ENCODE measurements around the gene CIDEC. TPM values are rescaled to one million over a fixed set of nuclear protein-coding genes. Genes with fewer than 3 reads are reported as not detected.
A peak's percentile ranks its signal among the peaks of the same experiment; 100 is the strongest.
"Not testable (repeated sequence)": the region's sequence is repeated elsewhere in the genome, so short reads cannot be mapped to it uniquely, and the experiment has no call there.

The CIDEC gene
- total and polyA plus RNA-seq, 4 experiments from 2014 or later: not detected

DNA sequence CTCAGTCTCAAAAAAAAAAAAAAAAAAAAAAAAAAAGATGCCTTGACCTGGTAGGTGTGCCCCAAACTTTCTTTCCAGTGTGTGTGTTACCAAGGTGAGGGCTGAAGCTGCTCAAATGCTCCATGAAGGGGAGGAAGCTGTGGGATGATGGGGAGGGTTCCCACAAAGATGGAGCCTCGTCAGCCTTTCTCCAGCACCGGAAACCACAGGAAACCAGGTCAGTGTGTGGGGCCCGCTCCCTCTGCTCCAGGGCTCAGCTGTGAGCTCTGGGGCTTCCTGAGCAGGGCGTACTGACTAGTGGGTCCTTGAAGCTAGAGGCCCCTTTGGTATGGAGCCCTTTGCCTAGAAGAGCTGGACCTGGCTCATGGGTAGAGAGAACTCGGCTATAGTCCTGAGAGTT is 21.9 kb upstream of the CIDEC start:
- CTCF ChIA-PET (ENCODE audit: partially characterized antibody): interaction anchor here (0.7 to 2.6 kb wide), 5 partner anchors 10 to 70 kb away, joined by 3 to 17 read pairs (median 4); partner anchors contain the start of gene CRELD1
- intact Hi-C loops (cut with micrococcal nuclease): loop anchor here (1.0 kb wide), 1 partner anchor 38 kb away; no protein-coding TSS in a partner anchor
- H3K27me3 ChIP-seq (ENCODE audit: insufficient read depth, low read length): no peaks in the 10 kb centered on the region

DNA sequence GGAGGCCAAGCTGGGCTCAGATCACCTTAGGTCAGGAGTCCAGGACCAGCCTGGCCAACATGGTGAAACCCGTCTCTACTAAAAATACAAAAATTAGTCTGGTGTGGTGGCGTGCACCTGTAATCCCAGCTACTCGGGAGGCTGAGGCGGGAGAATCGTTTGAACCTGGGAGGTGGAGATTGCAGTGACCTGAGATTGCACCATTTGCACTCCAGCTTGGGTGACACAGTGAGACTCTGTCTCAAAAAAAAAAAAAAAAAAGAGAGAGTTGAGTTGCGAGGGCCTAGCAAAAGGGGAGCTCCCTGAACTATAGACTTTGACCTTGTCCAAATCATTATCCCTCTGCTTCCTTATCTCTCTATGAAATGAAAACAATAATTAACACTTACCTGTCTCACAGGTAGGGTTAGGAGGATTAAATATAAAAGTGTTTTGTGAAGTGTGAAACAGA is 20.9 kb upstream of the CIDEC start:
- Mint-ChIP-seq H3K4me1 (peaks cover 26 to 41% (median 33%) of the 10 kb centered on the region in 4 donors), H3K4me3 (peak overlapping the region in 3 of 8 donors; percentile 29 to 65 (median 48)), H3K27ac (peak overlapping the region in 5 of 7 donors; percentile 33 to 84 (median 54))
- H3K27me3 ChIP-seq (ENCODE audit: insufficient read depth, low read length); H3K27ac ChIP-seq (ENCODE audit: low read depth, low read length); DNase-seq; H3K4me3 ChIP-seq (ENCODE audit: low read length in 2 of 2); H3K36me3 Mint-ChIP-seq; H3K27me3 Mint-ChIP-seq; H3K9me3 Mint-ChIP-seq; intact Hi-C loops (cut with micrococcal nuclease); H3K9me3 ChIP-seq (ENCODE audit: control insufficient read depth in 1 of 2, low read length in 2 of 2); H3K36me3 ChIP-seq (ENCODE audit: insufficient read depth, low read length): not testable (repeated sequence)
- peaks cover 29% of the 10 kb centered on the region for H3K4me1 ChIP-seq (ENCODE audit: insufficient read depth, low read length)
- ChIA-PET CTCF (ENCODE audit: partially characterized antibody) (interaction anchor here (1.5 to 2.6 kb wide), 3 partner anchors 9 to 32 kb away, joined by 3 to 17 read pairs (median 5); partner anchors contain the start of gene CRELD1), POLR2A (ENCODE audit: partially characterized antibody) (interaction anchor here (2.4 to 5.0 kb wide), 3 partner anchors 9 to 31 kb away, joined by 25 to 40 read pairs (median 30); partner anchors contain the start of genes CRELD1 and JAGN1)

More for the DNA sequence above, 21.9 kb upstream of the CIDEC start:
- peak overlapping the region; percentile 67 to 94 (median 88) for H3K27ac Mint-ChIP-seq
- no peaks in the 10 kb centered on the region for H3K36me3 Mint-ChIP-seq
- H3K4me3 Mint-ChIP-seq: peak overlapping the region; percentile 42 to 80 (median 70)
- no peaks in the 10 kb centered on the region for H3K9me3 Mint-ChIP-seq
- no peaks in the 10 kb centered on the region for H3K27me3 Mint-ChIP-seq
- no peaks in the 10 kb centered on the region for H3K36me3 ChIP-seq (ENCODE audit: insufficient read depth, low read length)
- peak overlapping the region; percentile 35 for H3K27ac ChIP-seq (ENCODE audit: low read depth, low read length)
- peaks cover 25 to 41% (median 28%) of the 10 kb centered on the region in 4 donors for H3K4me1 Mint-ChIP-seq
- peak overlapping the region in 1 of 2 donors; percentile 17 for H3K4me3 ChIP-seq (ENCODE audit: low read length in 2 of 2)
- peaks cover 29% of the 10 kb centered on the region for H3K4me1 ChIP-seq (ENCODE audit: insufficient read depth, low read length)
- POLR2A ChIA-PET (ENCODE audit: partially characterized antibody): interaction anchor here (0.8 to 5.0 kb wide), 7 partner anchors 10 to 92 kb away, joined by 3 to 40 read pairs (median 6); partner anchors contain the start of genes CRELD1, JAGN1 and TTLL3
- DNase-seq: peak; percentile 22 to 61 (median 35)
- H3K9me3 ChIP-seq (ENCODE audit: control insufficient read depth in 1 of 2, low read length in 2 of 2): no peaks in the 10 kb centered on the region

- H3K4me3 ChIP-seq (ENCODE audit: low read length in 2 of 2): no peak overlapping the region
- CTCF ChIA-PET (ENCODE audit: partially characterized antibody): no interaction called here
- no peaks in the 10 kb centered on the region for H3K36me3 ChIP-seq (ENCODE audit: insufficient read depth, low read length)
- no peak for DNase-seq
- Mint-ChIP-seq H3K9me3 (no peaks in the 10 kb centered on the region), H3K4me3 (no peak overlapping the region), H3K4me1 (peaks cover 33 to 51% (median 41%) of the 10 kb centered on the region in 4 donors), H3K27me3 (no peaks in the 10 kb centered on the region), H3K36me3 (peaks cover 5 to 6% of the 10 kb centered on the region in 2 donors), H3K27ac (peak overlapping the region in 2 of 7 donors; percentile 36 to 39)
- POLR2A ChIA-PET (ENCODE audit: partially characterized antibody): no interaction called here
- H3K9me3 ChIP-seq (ENCODE audit: control insufficient read depth in 1 of 2, low read length in 2 of 2): no peaks in the 10 kb centered on the region
- no peaks in the 10 kb centered on the region for H3K27me3 ChIP-seq (ENCODE audit: insufficient read depth, low read length)
- H3K27ac ChIP-seq (ENCODE audit: low read depth, low read length): no peak overlapping the region
- intact Hi-C loops (cut with micrococcal nuclease): no loop called here
- H3K4me1 ChIP-seq (ENCODE audit: insufficient read depth, low read length): peaks cover 35% of the 10 kb centered on the region
These were observed 19.3 kb upstream of the CIDEC start for GRCh38 chr3:9899289-9899791.

GRCh38 chr3:9898467-9899241 is 18.6 kb upstream of the CIDEC start:
- H3K4me3 Mint-ChIP-seq: no peak overlapping the region
- DNase-seq: no peak
- intact Hi-C loops (cut with micrococcal nuclease): no loop called here
- Histone ChIP-seq H3K36me3 (ENCODE audit: insufficient read depth, low read length) (peaks cover 1% of the 10 kb centered on the region), H3K4me3 (ENCODE audit: low read length in 2 of 2) (no peak overlapping the region), H3K27me3 (ENCODE audit: insufficient read depth, low read length) (no peaks in the 10 kb centered on the region), H3K4me1 (ENCODE audit: insufficient read depth, low read length) (peaks cover 41% of the 10 kb centered on the region), H3K27ac (ENCODE audit: low read depth, low read length) (no peak overlapping the region), H3K9me3 (ENCODE audit: control insufficient read depth in 1 of 2, low read length in 2 of 2) (no peaks in the 10 kb centered on the region)
- H3K27me3 Mint-ChIP-seq: no peaks in the 10 kb centered on the region
- H3K4me1 Mint-ChIP-seq: peaks cover 36 to 58% (median 44%) of the 10 kb centered on the region in 4 donors
- peak overlapping the region; percentile 39 to 72 (median 50) for H3K27ac Mint-ChIP-seq
- H3K36me3 Mint-ChIP-seq: peaks cover 11 to 12% of the 10 kb centered on the region in 2 donors
- POLR2A ChIA-PET (ENCODE audit: partially characterized antibody): interaction anchor here (0.5 to 1.4 kb wide), 2 partner anchors 28 to 34 kb away, joined by 3 read pairs; no protein-coding TSS in a partner anchor
- H3K9me3 Mint-ChIP-seq: no peaks in the 10 kb centered on the region
- CTCF ChIA-PET (ENCODE audit: partially characterized antibody): no interaction called here

DNA sequence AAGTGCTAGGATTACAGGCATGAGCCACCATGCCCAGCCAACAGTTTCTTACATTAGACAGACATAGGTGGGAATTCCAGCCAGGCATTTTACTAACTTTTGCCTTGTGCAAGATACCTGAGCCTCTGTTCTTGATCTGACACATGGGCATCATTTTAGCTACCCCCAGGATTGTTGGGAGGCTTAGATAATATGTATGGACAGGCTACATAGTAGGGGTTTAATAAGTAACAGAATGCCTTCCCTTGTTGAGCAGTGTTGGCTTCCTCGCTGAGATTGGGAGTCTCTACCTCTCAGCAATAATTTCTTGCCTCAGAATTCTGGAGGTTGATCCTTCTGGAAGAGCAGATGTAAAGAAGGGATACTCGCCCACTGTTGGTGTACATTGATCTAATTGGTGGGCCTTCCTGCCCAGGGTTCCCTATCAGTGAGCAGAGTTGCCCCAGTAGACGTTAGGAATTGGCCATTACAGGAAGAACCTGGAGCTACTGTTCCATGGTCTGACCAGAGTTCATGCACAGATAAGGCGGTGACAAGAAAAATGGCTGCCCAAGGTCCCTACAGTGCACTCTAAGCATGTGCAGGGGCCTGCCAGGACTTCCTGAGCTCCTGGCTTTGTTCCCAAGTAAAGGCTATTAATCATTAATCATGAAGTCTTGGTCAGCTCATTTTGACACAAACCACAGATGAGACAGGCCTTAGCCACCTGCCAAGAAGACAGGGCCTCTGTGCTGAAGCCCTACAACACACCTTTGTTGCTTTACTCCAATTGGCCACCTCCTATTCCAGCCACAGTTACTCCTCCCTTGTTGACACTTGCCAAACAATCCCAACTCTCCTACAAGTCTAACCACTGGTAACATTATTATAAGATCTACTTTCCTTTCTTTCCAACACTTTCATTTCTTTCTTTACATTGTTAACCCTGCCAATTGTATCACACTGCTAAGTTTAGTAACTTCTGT is 17.6 kb upstream of the CIDEC start:
- H3K27ac ChIP-seq (ENCODE audit: low read depth, low read length): no peak overlapping the region
- intact Hi-C loops (cut with micrococcal nuclease): no loop called here

GRCh38 chr3:9896755-9897407 is 16.8 kb upstream of the CIDEC start:
- H3K9me3 ChIP-seq (ENCODE audit: control insufficient read depth in 1 of 2, low read length in 2 of 2); intact Hi-C loops (cut with micrococcal nuclease); H3K4me3 ChIP-seq (ENCODE audit: low read length in 2 of 2); CTCF ChIA-PET (ENCODE audit: partially characterized antibody); DNase-seq; H3K27me3 Mint-ChIP-seq; H3K27ac ChIP-seq (ENCODE audit: low read depth, low read length); H3K27me3 ChIP-seq (ENCODE audit: insufficient read depth, low read length); H3K9me3 Mint-ChIP-seq; H3K4me3 Mint-ChIP-seq: not testable (repeated sequence)
- H3K27ac Mint-ChIP-seq: peak overlapping the region in 4 of 7 donors; percentile 13 to 68 (median 51)
- Histone ChIP-seq H3K4me1 (ENCODE audit: insufficient read depth, low read length) (peaks cover 34% of the 10 kb centered on the region), H3K36me3 (ENCODE audit: insufficient read depth, low read length) (peaks cover 10% of the 10 kb centered on the region)
- POLR2A ChIA-PET (ENCODE audit: partially characterized antibody): interaction anchor here (1.4 kb wide), 1 partner anchor 35 kb away, joined by 3 read pairs; no protein-coding TSS in a partner anchor
- H3K36me3 Mint-ChIP-seq: peaks cover 24 to 25% of the 10 kb centered on the region in 2 donors
- H3K4me1 Mint-ChIP-seq: peaks cover 31 to 57% (median 41%) of the 10 kb centered on the region in 4 donors

More for the DNA sequence above, 17.6 kb upstream of the CIDEC start:
- Mint-ChIP-seq H3K9me3 (no peaks in the 10 kb centered on the region), H3K27me3 (no peaks in the 10 kb centered on the region), H3K27ac (peak overlapping the region in 5 of 7 donors; percentile 15 to 72 (median 55)), H3K36me3 (peaks cover 19 to 21% of the 10 kb centered on the region in 2 donors), H3K4me3 (no peak overlapping the region), H3K4me1 (peaks cover 33 to 57% (median 43%) of the 10 kb centered on the region in 4 donors)
- peaks cover 35% of the 10 kb centered on the region for H3K4me1 ChIP-seq (ENCODE audit: insufficient read depth, low read length)
- ChIA-PET POLR2A (ENCODE audit: partially characterized antibody) (interaction anchor here (1.4 kb wide), 1 partner anchor 35 kb away, joined by 3 read pairs; no protein-coding TSS in a partner anchor), CTCF (ENCODE audit: partially characterized antibody) (no interaction called here)
- H3K36me3 ChIP-seq (ENCODE audit: insufficient read depth, low read length): peaks cover 10% of the 10 kb centered on the region
- DNase-seq: no peak
- H3K9me3 ChIP-seq (ENCODE audit: control insufficient read depth in 1 of 2, low read length in 2 of 2): no peaks in the 10 kb centered on the region
- H3K27me3 ChIP-seq (ENCODE audit: insufficient read depth, low read length): no peaks in the 10 kb centered on the region
- H3K4me3 ChIP-seq (ENCODE audit: low read length in 2 of 2): no peak overlapping the region

Data from CD4-positive, alpha-beta memory T cell (primary cell).